ENCODE data around the gene MSH5.

DNA sequence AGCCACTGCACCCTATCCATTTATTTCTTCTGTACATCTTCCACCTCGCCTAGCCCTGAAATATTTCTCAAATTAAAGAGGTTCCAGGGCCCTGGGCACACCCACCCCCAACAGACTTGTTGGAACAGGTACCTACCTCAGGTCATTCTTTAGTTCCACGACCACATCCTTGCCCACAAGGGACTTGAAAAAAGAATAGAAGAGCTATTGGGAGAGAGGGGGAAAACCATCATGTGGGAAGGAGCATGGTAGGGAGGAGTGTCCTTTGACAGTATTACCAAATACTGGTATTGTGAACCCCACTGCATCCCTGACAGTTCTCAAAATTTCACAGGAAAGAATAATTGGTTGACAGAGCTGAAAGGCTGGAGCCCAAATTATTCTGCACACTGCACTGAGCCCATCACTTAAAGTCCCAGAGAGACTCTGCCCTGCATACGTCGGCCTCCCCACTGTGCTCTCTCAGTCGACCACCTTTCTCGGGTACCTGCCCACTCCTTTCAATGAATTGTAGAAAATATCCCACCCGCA, 66.2 kb downstream of the MSH5 start:
- TF ChIP-seq CTCF (IDR thresholded peaks at IDR 0.05; ENCODE audit: poor library complexity, severe bottlenecking): no peak
- TF ChIP-seq POLR2AphosphoS5 (IDR thresholded peaks at IDR 0.05): no peak
- TF ChIP-seq TAF1 (IDR thresholded peaks at IDR 0.05; ENCODE audit: low read depth): no peak
- TF ChIP-seq EP300 (conservative IDR thresholded peaks at IDR 0.05; ENCODE audit: poor library complexity, severe bottlenecking): no peak

All from neural cell (in vitro differentiated cells).